ENCODE data around the gene ZWINT.
A peak's percentile ranks its signal among the peaks of the same experiment; 100 is the strongest.

The ZWINT gene

GRCh38 chr10:56360967-56361612 is at the start of gene ZWINT:
ZWINT (minus strand) TSS chr10:56361259; CDS start chr10:56361236, 23 bp downstream.
- peaks cover 18% of the 10 kb centered on the region; the same call in 1 of the 2 replicates for H3K36me3 ChIP-seq (ENCODE audit: insufficient read depth, low read length)
- no peaks in the 10 kb centered on the region for H3K9me3 ChIP-seq (ENCODE audit: control insufficient read depth, insufficient read depth, low read length)
- peak within 1 kb of the TSS; percentile 87 for H3K9ac ChIP-seq (ENCODE audit: low read depth, low read length)
- no peaks in the 10 kb centered on the region for H3K4me1 ChIP-seq (ENCODE audit: insufficient read depth, low read length)

DNA sequence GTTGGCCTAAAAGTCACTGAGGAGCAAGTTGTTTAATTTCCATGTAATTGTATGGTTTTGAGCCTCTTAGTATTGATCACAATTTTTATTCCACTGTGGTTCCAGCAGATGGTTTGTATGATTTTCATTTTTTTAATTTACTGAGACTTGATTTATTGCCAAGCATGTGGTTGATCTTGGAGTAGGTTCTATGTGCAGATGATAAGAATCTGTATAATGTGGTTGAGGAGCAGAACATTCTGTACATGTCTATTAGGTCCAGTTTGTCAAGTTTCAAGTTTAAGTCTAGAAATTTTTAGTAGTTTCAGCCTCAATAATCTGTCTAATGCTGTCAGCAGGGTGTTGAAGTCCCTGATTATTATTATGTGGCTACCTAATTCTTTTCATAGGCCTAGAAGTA is 22.7 kb upstream of the ZWINT start:
- Histone ChIP-seq H3K4me1 (ENCODE audit: insufficient read depth, low read length) (no peaks in the 10 kb centered on the region), H3K36me3 (ENCODE audit: insufficient read depth, low read length) (no peaks in the 10 kb centered on the region), H3K9me3 (ENCODE audit: control insufficient read depth, insufficient read depth, low read length) (no peaks in the 10 kb centered on the region), H3K9ac (ENCODE audit: low read depth, low read length) (no peak overlapping the region)

- Histone ChIP-seq H3K36me3 (ENCODE audit: insufficient read depth, low read length) (no peaks in the 10 kb centered on the region), H3K4me1 (ENCODE audit: insufficient read depth, low read length) (no peaks in the 10 kb centered on the region), H3K9me3 (ENCODE audit: control insufficient read depth, insufficient read depth, low read length) (peaks cover 15% of the 10 kb centered on the region; the same call in 1 of the 2 replicates), H3K9ac (ENCODE audit: low read depth, low read length) (no peak overlapping the region)
Observed at GRCh38 chr10:56370217-56371113, 9.4 kb upstream of the ZWINT start.

- Histone ChIP-seq H3K9ac (ENCODE audit: low read depth, low read length) (peak overlapping the region; percentile 87), H3K4me1 (ENCODE audit: insufficient read depth, low read length) (no peaks in the 10 kb centered on the region), H3K9me3 (ENCODE audit: control insufficient read depth, insufficient read depth, low read length) (no peaks in the 10 kb centered on the region), H3K36me3 (ENCODE audit: insufficient read depth, low read length) (peaks cover 18% of the 10 kb centered on the region; the same call in 1 of the 2 replicates)
Observed at GRCh38 chr10:56360583-56360966, 484 bp downstream of the ZWINT start.

GRCh38 chr10:56359837-56360236 is 1.2 kb downstream of the ZWINT start:
- Histone ChIP-seq H3K36me3 (ENCODE audit: insufficient read depth, low read length) (peaks cover 18% of the 10 kb centered on the region; the same call in 1 of the 2 replicates), H3K4me1 (ENCODE audit: insufficient read depth, low read length) (no peaks in the 10 kb centered on the region), H3K9me3 (ENCODE audit: control insufficient read depth, insufficient read depth, low read length) (no peaks in the 10 kb centered on the region), H3K9ac (ENCODE audit: low read depth, low read length) (no peak overlapping the region)

DNA sequence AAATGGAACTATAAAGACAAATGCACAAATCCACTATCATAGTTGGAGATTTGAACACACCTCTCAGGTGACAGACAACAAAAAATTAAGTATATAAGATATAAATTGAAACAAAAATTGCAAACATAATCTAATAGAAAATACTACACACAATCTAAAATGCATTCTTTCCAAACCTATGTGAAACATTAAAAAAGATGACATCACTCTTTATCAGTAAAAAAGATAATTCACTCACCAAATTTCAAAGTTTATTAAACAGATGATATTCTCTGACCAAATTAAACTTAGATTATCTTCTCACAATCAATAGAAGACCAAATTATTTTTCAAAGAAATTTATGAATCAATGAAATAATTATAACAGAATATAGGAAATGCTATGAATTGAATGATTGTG is 4.0 kb downstream of the ZWINT start:
- Histone ChIP-seq H3K36me3 (ENCODE audit: insufficient read depth, low read length) (peaks cover 18% of the 10 kb centered on the region; the same call in 1 of the 2 replicates), H3K4me1 (ENCODE audit: insufficient read depth, low read length) (no peaks in the 10 kb centered on the region), H3K9me3 (ENCODE audit: control insufficient read depth, insufficient read depth, low read length) (no peaks in the 10 kb centered on the region), H3K9ac (ENCODE audit: low read depth, low read length) (no peak overlapping the region)

- Histone ChIP-seq H3K9me3 (ENCODE audit: control insufficient read depth, insufficient read depth, low read length) (no peaks in the 10 kb centered on the region), H3K36me3 (ENCODE audit: insufficient read depth, low read length) (no peaks in the 10 kb centered on the region), H3K4me1 (ENCODE audit: insufficient read depth, low read length) (no peaks in the 10 kb centered on the region), H3K9ac (ENCODE audit: low read depth, low read length) (no peak overlapping the region)
Observed at GRCh38 chr10:56351909-56352630, 9.0 kb downstream of the ZWINT start.

DNA sequence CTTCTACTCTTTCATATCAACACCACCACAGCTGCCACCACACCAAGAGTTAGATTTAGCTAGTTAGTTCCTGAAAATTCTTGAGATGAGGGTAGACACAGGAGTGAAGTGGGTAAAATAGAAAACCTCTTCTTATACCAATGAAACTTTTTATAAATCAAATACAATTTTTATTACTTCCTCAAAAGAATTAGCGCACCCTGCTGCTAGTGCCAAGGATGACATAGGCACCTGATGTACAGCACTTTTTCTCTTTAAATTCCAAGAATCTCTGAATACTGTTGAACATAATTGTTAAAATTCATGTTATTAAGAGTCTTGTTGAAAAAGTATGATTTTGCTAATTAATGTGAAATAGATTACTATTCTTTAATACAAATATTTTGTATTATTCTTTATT is 11.4 kb downstream of the ZWINT start:
- no peaks in the 10 kb centered on the region for H3K9me3 ChIP-seq (ENCODE audit: control insufficient read depth, insufficient read depth, low read length)
- no peaks in the 10 kb centered on the region for H3K4me1 ChIP-seq (ENCODE audit: insufficient read depth, low read length)
- no peaks in the 10 kb centered on the region for H3K36me3 ChIP-seq (ENCODE audit: insufficient read depth, low read length)
- no peak overlapping the region for H3K9ac ChIP-seq (ENCODE audit: low read depth, low read length)

DNA sequence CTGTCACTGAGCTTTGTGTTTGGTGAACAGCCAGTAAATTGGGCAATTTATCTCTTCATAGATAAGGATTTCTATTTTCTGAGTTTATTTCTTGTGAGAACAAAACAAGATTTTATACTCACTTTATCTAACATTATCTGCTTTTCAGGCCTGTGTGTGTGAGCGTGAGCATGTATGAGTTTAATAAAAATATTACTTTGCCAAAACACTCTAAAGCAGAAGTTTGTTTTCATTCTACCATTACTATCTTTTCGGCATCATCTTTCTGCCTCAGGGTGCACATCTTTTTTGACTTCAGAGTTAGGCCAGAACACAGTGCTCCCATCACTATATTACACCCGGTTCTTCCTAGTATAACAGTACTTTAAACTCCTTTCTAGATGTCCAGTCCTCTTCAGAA is 13.0 kb downstream of the ZWINT start:
- no peaks in the 10 kb centered on the region for H3K9me3 ChIP-seq (ENCODE audit: control insufficient read depth, insufficient read depth, low read length)
- no peak overlapping the region for H3K9ac ChIP-seq (ENCODE audit: low read depth, low read length)
- H3K4me1 ChIP-seq (ENCODE audit: insufficient read depth, low read length): no peaks in the 10 kb centered on the region
- H3K36me3 ChIP-seq (ENCODE audit: insufficient read depth, low read length): no peaks in the 10 kb centered on the region

DNA sequence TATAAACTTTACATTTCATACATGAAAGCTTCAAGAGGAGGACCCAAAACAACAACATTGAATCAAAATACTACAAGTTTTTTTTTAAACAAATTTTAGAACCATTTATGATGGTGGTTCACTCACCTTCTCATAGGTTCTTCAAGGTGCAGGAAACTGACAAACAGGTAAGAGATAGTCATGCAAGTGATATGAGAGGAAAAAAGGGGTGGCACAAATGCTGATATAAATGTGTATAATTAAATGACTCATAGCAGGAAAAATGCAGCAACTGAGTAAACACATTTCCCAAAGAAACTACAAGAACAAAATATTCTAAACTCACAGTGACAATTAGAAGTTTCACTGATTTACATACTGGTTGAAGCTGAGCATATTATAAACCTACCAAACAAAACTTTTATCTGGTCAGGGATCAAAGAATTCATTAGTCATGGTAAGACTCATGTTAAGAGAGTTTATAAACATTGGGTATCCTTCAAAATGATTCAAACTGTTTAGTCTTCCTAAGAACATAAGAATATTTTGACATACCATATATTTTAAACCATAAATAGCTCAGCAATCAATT is 14.1 kb downstream of the ZWINT start:
- no peaks in the 10 kb centered on the region for H3K4me1 ChIP-seq (ENCODE audit: insufficient read depth, low read length)

DNA sequence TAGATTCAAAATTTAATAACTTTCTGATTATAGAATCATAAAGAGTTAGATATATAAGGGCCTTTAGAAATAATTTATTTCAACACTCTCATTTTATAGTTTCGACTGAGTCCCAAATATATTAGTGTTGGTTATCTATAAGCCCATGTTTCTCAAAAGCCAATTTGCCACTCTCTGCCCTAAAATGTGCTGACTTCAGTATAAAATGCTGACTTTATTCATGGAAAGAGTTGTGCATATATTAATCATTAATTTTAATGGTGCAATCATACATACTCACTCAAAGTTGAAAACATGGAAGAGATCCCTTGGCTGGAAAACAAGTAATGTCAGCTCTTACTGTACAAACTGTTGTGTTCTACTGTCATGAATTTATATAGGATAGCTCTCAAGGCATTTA is 19.4 kb downstream of the ZWINT start:
- no peaks in the 10 kb centered on the region for H3K36me3 ChIP-seq (ENCODE audit: insufficient read depth, low read length)
- no peaks in the 10 kb centered on the region for H3K9me3 ChIP-seq (ENCODE audit: control insufficient read depth, insufficient read depth, low read length)
- H3K9ac ChIP-seq (ENCODE audit: low read depth, low read length): no peak overlapping the region

More for the DNA sequence above, 14.1 kb downstream of the ZWINT start:
- Histone ChIP-seq H3K9ac (ENCODE audit: low read depth, low read length) (no peak overlapping the region), H3K36me3 (ENCODE audit: insufficient read depth, low read length) (no peaks in the 10 kb centered on the region), H3K9me3 (ENCODE audit: control insufficient read depth, insufficient read depth, low read length) (no peaks in the 10 kb centered on the region)

GRCh38 chr10:56329961-56330360 is 31.1 kb downstream of the ZWINT start:
- Histone ChIP-seq H3K36me3 (ENCODE audit: insufficient read depth, low read length) (no peaks in the 10 kb centered on the region), H3K9ac (ENCODE audit: low read depth, low read length) (no peak overlapping the region), H3K4me1 (ENCODE audit: insufficient read depth, low read length) (no peaks in the 10 kb centered on the region), H3K9me3 (ENCODE audit: control insufficient read depth, insufficient read depth, low read length) (no peaks in the 10 kb centered on the region)

More for the DNA sequence above, 19.4 kb downstream of the ZWINT start:
- H3K4me1 ChIP-seq (ENCODE audit: insufficient read depth, low read length): no peaks in the 10 kb centered on the region

DNA sequence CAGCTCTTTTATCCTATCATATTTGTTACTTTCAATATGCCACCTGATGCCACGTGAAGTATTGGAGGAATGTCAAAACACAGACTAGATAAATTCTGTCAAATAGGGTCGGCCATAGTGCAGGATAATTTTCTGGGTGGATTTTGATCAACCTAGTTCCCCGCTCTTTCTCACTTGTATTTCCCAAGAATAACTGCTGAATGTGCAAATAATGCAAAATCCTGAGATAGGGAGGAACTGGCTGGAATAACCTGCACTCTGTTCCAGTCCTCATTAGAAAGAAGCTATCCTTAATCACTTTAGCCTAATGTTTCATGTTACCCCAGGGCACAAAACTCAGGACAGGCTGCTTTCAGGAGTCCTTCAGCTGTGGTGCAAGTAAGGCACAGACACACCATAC is 33.9 kb downstream of the ZWINT start:
- no peak overlapping the region for H3K9ac ChIP-seq (ENCODE audit: low read depth, low read length)
- H3K36me3 ChIP-seq (ENCODE audit: insufficient read depth, low read length): no peaks in the 10 kb centered on the region
- no peaks in the 10 kb centered on the region for H3K4me1 ChIP-seq (ENCODE audit: insufficient read depth, low read length)
- H3K9me3 ChIP-seq (ENCODE audit: control insufficient read depth, insufficient read depth, low read length): no peaks in the 10 kb centered on the region

DNA sequence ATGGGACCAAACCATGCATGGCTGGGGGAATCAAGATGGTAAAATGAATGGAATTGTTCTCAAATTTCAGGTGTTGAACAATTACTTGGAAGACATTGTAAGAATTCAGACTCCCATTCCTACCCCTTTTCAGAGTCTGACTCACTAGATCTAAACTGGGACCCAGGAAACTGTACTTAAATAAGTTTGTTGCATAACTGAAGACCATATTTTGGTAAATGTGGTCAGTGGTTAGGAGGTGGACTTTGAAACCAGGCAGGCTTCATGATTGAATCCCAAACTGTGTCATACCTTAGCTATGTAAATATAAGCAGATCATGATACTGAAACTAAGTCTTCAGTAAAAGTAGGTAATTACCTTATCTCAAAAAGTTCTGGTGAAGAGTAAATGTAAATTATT is 41.7 kb downstream of the ZWINT start:
- Histone ChIP-seq H3K9me3 (ENCODE audit: control insufficient read depth, insufficient read depth, low read length) (0 out of 2 replicates have a peak, but pooled peaks cover 11% of the 10 kb centered on the region), H3K9ac (ENCODE audit: low read depth, low read length) (no peak overlapping the region), H3K36me3 (ENCODE audit: insufficient read depth, low read length) (no peaks in the 10 kb centered on the region), H3K4me1 (ENCODE audit: insufficient read depth, low read length) (no peaks in the 10 kb centered on the region)

Measured in ES-I3 (cell line).